K562 (cell line): ENCODE measurements around the gene CADM2. TPM values are rescaled to one million over a fixed set of nuclear protein-coding genes. Genes with fewer than 3 reads are reported as not detected.

ENCODE experiments used
- DPF2 ChIP-seq: fragments of 450-650 bp; IDR thresholded peaks from 2 replicates; pipeline ENCODE4 v1.6.1; 2016
- FOXK1 ChIP-seq: sonication (generic); formaldehyde crosslinking; IDR thresholded peaks from 2 replicates; pipeline ENCODE4 v1.8.0; 2022; ENCODE audit warnings: missing genetic modification reagents, mild to moderate bottlenecking, borderline replicate concordance
- FOXK2 ChIP-seq, 2 experiments: fragments of 450-650 bp; IDR thresholded peaks in 1 of 2; conservative IDR thresholded peaks in 1 of 2; 2 replicates each; pipeline ENCODE4 v1.6.1; 2016; ENCODE audit warnings: low read depth in 2 of 2, mild to moderate bottlenecking in 1 of 2
- SMAD1 ChIP-seq: fragments of 150-350 bp; IDR thresholded peaks from 2 replicates; pipeline ENCODE4 v1.6.1; 2014; ENCODE audit warnings: low read length, low read depth; ENCODE audit not compliant: partially characterized antibody
- TAF7 ChIP-seq: fragments of 450-650 bp; IDR thresholded peaks from 2 replicates; pipeline ENCODE4 v1.6.1; 2016; ENCODE audit warnings: missing genetic modification characterization, missing compliant biosample characterization
- ZNF175 ChIP-seq: fragments of 200-800 bp; sonication (Bioruptor generic); IDR thresholded peaks from 2 replicates; pipeline ENCODE4 v1.6.1; 2016; ENCODE audit warnings: low read depth, mild to moderate bottlenecking, missing genetic modification characterization, missing compliant biosample characterization
- ZNF184 ChIP-seq: sonication (generic); formaldehyde crosslinking; IDR thresholded peaks from 2 replicates; pipeline ENCODE4 v1.5.0; 2020; ENCODE audit warnings: missing genetic modification reagents
- ZNF717 ChIP-seq: fragments of 250-450 bp; sonication (Bioruptor Pico); IDR thresholded peaks from 2 replicates; pipeline ENCODE4 v1.5.0; 2021
- polyA plus RNA-seq, 8 experiments: library from polyadenylated mRNA; depleted of rRNA in 4 of 8; stranded (reverse) in 5 of 8; unstranded in 3 of 8; fragments of >200 nt; fragmentation: Nextera tagmentation in 2 of 8; fragmentation: Illumina TruSeq in 1 of 8; extraction: Ambion mirVana in 2 of 8; extraction: Trizol in 1 of 8; gene quantifications; 2 replicates each; pipeline versions ENCODE4 v1.2.1 to v1.2.3, GENCODE V29; 2011 to 2014; ENCODE audit warnings: inconsistent platforms in 1 of 8, missing spikeins in 1 of 8
- total RNA-seq, 7 experiments: library from RNA; depleted of rRNA in 6 of 7; stranded (reverse); fragments of >200 nt in 6 of 7; fragmentation: Illumina TruSeq in 2 of 7; extraction: Trizol in 2 of 7; gene quantifications; 2 replicates each; pipeline versions ENCODE4 v1.2.1 to v1.2.3, GENCODE V29; 2011 to 2021; ENCODE audit warnings: low replicate concordance in 1 of 7
- TF ChIP-seq, protein P1 (sequence below): fragments of 150-350 bp; IDR thresholded peaks from 2 replicates; pipeline ENCODE4 v1.6.1; 2014; ENCODE audit warnings: low read depth, mild to moderate bottlenecking, low read length, borderline replicate concordance
- TF ChIP-seq, protein P2 (sequence below): sonication (generic); formaldehyde crosslinking; IDR thresholded peaks from 2 replicates; pipeline ENCODE4 v1.8.1; 2023; ENCODE audit warnings: mild to moderate bottlenecking, missing genetic modification reagents
- TF ChIP-seq, protein P3 (sequence below): sonication (generic); formaldehyde crosslinking; IDR thresholded peaks from 2 replicates; pipeline ENCODE4 v1.8.0; 2023; ENCODE audit warnings: missing genetic modification reagents, mild to moderate bottlenecking, borderline replicate concordance

The CADM2 gene
- total and polyA plus RNA-seq, 9 of the 15 experiments (the other 6 are each of a cell fraction or from before 2014, with no cell fraction given) = 0.11 to 3.2 (median 0.95) TPM

DNA sequence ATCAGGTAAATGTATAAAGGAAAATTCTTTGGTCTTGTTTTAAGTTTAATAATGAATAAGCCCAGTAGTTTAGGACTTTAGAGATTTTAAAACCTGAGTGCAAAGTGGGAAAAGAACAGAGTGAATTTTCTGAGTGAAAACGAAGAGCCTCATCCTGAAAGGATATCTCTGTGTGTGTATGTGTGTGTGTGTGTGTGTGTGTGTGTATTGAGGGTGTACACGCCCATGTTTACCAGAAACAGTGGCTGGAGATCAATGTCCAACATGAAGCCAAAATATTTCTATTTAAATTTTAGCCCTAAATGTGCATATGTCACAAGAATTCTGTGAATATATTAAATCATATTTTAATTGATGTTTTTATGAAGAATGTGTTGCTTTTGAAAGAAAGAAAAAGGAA is 549.9 kb downstream of the CADM2 start (continued):
- TF ChIP-seq, protein P1, sequence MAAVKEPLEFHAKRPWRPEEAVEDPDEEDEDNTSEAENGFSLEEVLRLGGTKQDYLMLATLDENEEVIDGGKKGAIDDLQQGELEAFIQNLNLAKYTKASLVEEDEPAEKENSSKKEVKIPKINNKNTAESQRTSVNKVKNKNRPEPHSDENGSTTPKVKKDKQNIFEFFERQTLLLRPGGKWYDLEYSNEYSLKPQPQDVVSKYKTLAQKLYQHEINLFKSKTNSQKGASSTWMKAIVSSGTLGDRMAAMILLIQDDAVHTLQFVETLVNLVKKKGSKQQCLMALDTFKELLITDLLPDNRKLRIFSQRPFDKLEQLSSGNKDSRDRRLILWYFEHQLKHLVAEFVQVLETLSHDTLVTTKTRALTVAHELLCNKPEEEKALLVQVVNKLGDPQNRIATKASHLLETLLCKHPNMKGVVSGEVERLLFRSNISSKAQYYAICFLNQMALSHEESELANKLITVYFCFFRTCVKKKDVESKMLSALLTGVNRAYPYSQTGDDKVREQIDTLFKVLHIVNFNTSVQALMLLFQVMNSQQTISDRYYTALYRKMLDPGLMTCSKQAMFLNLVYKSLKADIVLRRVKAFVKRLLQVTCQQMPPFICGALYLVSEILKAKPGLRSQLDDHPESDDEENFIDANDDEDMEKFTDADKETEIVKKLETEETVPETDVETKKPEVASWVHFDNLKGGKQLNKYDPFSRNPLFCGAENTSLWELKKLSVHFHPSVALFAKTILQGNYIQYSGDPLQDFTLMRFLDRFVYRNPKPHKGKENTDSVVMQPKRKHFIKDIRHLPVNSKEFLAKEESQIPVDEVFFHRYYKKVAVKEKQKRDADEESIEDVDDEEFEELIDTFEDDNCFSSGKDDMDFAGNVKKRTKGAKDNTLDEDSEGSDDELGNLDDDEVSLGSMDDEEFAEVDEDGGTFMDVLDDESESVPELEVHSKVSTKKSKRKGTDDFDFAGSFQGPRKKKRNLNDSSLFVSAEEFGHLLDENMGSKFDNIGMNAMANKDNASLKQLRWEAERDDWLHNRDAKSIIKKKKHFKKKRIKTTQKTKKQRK = no peak
- no peak for TF ChIP-seq SMAD1
- TF ChIP-seq ZNF175 (CRISPR knock-in tag) = no peak
- TF ChIP-seq ZNF717 (CRISPR knock-in tag) = no peak
- TF ChIP-seq FOXK2 (conservative IDR thresholded peaks at IDR 0.05 in 1 of 2, IDR thresholded peaks at IDR 0.05 in 1 of 2; ENCODE audit: low read depth in 2 of 2) = peak; percentile 50 to 61; a peak in 1 of 4 replicates
- no peak for TF ChIP-seq TAF7 (tag)
- TF ChIP-seq DPF2 = 0 out of 2 replicates have a peak, but pooled peaks have one; percentile 21
- TF ChIP-seq, protein P2, sequence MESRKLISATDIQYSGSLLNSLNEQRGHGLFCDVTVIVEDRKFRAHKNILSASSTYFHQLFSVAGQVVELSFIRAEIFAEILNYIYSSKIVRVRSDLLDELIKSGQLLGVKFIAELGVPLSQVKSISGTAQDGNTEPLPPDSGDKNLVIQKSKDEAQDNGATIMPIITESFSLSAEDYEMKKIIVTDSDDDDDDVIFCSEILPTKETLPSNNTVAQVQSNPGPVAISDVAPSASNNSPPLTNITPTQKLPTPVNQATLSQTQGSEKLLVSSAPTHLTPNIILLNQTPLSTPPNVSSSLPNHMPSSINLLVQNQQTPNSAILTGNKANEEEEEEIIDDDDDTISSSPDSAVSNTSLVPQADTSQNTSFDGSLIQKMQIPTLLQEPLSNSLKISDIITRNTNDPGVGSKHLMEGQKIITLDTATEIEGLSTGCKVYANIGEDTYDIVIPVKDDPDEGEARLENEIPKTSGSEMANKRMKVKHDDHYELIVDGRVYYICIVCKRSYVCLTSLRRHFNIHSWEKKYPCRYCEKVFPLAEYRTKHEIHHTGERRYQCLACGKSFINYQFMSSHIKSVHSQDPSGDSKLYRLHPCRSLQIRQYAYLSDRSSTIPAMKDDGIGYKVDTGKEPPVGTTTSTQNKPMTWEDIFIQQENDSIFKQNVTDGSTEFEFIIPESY (CRISPR knock-in tag) = no peak
- TF ChIP-seq, protein P3, sequence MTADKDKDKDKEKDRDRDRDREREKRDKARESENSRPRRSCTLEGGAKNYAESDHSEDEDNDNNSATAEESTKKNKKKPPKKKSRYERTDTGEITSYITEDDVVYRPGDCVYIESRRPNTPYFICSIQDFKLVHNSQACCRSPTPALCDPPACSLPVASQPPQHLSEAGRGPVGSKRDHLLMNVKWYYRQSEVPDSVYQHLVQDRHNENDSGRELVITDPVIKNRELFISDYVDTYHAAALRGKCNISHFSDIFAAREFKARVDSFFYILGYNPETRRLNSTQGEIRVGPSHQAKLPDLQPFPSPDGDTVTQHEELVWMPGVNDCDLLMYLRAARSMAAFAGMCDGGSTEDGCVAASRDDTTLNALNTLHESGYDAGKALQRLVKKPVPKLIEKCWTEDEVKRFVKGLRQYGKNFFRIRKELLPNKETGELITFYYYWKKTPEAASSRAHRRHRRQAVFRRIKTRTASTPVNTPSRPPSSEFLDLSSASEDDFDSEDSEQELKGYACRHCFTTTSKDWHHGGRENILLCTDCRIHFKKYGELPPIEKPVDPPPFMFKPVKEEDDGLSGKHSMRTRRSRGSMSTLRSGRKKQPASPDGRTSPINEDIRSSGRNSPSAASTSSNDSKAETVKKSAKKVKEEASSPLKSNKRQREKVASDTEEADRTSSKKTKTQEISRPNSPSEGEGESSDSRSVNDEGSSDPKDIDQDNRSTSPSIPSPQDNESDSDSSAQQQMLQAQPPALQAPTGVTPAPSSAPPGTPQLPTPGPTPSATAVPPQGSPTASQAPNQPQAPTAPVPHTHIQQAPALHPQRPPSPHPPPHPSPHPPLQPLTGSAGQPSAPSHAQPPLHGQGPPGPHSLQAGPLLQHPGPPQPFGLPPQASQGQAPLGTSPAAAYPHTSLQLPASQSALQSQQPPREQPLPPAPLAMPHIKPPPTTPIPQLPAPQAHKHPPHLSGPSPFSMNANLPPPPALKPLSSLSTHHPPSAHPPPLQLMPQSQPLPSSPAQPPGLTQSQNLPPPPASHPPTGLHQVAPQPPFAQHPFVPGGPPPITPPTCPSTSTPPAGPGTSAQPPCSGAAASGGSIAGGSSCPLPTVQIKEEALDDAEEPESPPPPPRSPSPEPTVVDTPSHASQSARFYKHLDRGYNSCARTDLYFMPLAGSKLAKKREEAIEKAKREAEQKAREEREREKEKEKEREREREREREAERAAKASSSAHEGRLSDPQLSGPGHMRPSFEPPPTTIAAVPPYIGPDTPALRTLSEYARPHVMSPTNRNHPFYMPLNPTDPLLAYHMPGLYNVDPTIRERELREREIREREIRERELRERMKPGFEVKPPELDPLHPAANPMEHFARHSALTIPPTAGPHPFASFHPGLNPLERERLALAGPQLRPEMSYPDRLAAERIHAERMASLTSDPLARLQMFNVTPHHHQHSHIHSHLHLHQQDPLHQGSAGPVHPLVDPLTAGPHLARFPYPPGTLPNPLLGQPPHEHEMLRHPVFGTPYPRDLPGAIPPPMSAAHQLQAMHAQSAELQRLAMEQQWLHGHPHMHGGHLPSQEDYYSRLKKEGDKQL (CRISPR knock-in tag) = no peak
- TF ChIP-seq FOXK1 (CRISPR knock-in tag) = no peak
- TF ChIP-seq ZNF184 = no peak
- TF ChIP-seq, all 486 proteins: peak for 3
